NCI-H1417 (cell line): ENCODE measurements around the gene SLC7A9.

Experiments
- DNase-seq, 3 experiments: peaks; one replicate each; lab custom pipeline; 2025; lab: John Stamatoyannopoulos, UW

SLC7A9 gene

DNA sequence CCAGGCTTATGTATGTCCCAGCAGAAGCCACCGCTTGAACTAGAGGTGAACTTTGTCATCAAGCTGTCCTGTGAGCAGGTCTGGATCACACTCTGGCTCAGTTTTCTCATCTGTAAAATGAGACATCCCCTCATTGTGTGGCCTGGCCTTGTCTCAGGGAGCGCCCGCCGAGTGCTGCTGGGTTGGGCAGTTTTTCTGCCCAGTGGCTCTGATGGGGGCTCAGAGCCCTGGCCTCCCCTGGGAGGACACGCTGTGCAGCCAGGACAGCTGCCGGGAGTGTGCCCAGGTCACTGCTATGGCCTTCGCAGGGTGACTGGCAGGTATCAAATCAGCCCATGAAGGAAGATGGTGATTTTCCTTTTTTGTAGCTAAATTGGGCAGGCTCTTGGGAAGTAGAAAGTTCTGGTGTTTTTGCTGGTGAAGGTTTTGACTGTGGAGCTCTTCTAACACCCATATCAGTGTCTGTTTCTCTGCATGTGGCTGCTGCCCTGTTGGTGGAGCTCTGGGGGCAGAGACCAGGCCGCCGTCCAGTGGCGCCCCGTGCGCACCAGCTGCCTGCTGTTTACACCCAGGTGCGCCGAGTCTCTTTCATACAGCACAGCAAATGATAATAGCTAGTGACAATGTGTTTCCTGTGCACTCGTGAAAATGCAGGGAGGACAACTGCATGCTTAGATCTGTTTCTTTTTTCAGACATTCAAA lies 40.8 kb downstream of the SLC7A9 start:
- DNase-seq: peak in 2 of 3 experiments; percentile 18 to 39

DNA sequence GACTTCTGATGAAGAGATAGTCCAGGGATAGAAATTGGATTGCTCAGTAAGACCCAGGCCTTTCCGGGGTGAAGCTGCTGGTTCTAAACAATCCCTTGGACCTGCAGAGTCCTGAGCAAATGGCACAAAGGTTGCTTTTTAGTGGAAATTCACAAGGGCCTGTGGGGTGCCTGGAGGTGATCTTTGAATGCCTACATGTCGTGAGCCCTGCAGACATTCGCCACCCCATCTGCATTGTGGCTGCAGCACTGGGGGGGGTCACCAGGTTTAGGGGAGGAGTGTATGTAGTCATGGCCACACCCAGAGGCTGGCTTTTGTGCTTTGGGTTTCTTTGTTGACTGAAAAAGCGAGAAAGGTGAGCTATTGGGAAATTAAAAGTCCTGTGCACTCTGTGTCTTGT lies 41.4 kb downstream of the SLC7A9 start:
- DNase-seq: no peak

- peak; percentile 0 to 48 (median 6) for DNase-seq
Observed at GRCh38 chr19:32824916-32825608, 44.5 kb downstream of the SLC7A9 start.

DNA sequence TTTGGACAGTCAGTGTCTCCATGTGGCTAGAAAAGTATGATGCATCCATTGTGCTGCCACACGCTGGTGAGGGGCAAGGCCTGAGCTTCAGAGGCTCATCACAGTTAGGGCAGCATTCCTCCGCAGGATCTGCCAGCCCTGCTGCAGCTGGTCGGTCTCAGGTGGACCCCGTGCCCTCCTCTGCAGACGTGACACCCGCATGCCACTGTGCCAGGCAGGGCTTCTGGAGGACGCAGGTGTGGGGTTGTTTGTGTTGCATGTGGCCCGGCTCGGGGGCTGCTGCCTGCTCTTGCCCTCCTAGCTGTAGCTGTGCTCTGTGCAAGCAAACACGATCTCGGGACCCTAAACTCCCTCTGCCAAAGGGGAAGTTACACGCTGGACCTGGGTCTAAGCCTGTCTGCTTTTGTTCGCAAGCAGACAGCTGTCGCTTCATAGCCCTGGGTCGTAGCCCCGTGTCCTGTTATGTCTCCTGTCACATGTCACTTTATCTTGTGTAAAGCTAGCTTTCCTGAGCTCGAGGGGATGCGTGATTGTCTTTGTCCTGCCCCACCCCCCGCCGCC lies 45.3 kb downstream of the SLC7A9 start:
- no peak for DNase-seq

DNA sequence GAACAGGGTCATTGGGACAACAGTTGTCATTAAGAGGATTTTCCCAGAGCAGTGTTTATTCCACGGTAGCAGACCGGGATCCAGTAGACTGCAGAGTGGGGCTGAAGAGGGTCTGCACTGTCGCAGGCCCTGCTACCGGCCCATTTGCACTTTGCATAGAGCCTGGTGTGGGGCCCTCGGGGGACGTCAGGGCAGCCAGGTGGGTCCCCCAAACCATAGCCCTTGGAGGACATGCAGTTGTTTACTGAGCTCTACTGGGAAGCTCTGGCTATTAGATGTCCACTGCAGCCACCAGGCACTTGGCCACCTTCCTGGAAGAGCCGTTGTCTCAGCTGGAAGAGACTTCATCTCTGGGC lies 45.8 kb downstream of the SLC7A9 start:
- DNase-seq: no peak

DNA sequence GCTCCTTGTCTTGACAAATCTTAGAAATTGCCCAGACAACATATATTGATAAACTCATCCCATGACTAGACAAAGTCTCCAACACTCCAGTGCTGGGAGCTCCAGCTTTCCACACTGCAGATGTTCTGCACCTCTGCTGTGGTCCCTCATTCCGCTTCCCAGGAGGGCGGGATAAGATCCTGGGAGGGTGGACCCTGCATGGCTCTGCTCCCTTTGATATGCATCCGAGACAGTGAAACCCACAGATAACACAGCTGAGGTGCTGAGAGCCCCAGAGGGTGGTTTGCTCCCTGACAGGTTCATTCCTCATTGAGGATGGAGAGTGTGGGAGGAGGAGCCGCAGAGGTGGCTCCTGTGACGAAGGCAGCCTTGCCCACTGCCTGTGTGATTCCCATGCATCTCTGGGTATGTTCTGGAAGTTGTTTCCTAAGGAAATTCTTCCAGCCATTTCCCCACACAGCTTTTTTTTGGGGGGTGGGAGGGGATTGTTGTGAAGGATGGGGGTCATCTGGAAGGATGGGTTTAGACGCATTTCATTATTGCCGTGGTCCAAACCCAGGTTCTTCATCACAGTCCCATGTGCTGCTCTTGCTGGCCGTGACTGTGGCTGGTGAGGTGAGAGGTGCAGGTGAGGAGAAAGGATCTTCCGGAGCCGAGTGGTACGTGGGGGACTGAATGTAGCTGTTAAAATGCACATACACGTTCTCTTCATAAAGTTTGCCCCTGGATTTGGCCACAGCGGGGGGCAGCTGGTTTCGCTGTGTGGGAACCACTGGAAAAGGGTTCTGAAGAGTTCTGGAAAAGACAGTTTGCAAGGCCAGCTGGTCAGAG lies 46.4 kb downstream of the SLC7A9 start:
- no peak for DNase-seq

DNA sequence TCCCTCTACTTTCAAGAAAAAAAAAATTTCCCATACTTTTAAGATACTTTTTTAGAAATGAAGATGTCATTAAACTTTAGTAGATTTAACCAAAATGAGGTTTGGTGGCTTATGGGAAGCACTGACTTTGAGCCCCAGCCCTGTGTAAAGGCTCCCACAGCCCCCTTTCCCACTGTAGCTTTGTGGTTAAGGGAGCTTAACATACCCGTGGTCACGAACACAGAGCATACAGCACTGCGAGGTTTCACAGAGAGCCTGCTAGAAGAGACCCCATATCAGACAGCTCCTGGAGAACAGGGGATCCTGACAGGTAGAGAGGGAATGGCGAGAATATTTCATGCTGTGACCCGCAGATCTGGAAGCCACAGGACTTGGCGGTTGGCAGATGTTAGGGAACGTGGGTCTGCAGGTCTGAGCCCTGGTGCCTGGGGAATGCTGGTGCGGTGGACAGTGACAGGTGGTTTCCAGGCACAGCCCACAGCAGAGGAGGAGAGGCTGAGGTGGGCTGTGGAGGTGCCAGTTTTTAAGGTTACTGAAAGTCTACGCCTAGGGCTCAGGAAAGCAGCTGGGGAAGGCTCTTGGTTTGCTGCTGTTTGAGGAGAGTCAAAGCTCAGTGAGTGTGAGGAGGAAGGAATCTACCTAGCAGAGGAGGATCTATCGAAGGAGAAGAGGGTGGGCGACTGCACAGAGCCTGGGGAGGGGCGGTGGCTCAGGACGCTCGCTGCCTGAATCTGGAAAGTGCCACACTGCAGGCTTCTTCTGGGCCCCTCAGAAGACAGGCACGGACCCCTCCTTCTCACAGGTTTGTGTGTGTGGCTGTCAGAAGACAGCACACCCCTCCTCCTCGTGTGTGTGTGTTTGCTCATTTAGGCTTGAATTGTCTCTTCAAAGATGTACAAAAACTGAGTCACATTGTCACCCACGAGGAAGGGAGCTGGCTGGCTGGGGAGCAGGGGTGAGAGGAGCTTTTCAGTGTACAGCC lies 49.9 kb downstream of the SLC7A9 start:
- DNase-seq: peak in 1 of 3 experiments; percentile 12

GRCh38 chr19:32818536-32818935 lies 51.0 kb downstream of the SLC7A9 start:
- DNase-seq: no peak

DNA sequence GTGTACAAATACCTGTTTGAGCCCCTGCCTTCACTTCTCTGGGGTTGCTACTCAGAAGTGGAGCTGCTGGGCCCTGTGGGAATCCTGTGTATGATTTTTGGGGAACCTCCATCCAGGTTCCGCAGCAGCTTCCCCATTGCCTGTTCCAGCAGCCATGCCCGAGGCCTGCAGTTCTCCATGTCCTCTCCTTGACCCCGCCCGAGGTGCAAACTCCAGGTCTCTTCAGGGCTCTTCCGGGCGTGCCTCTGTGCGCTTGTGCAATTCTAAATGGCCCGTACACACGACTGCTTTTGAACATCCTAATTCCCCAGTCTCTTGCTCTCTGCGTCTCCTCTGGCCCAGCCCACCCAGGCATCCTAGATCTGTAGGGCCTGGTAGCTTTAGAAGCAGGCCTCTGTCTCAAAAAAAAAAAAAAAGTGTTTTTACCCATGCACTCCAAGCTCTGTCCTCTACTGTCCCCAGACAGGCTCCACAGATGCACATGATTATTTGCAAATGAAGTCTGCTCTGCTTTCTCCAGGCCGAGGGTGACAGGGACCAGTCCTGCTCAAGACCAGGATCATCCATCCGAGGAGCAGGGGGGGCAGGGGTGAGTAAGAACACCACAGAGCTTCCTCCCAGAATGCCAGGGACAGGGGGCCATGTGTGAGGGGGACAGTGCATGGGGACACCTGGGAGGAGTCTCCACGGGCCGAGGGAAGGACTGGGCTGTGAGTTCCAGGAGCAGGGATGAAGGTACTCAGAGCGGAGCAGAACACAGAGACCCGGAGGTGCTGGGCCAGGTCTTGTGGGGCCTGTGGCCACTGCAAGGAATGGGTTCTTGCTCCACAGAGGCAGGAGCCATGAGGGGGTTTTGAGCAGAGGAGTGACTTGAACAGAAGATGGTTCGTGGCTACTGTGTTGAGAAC lies 51.7 kb downstream of the SLC7A9 start:
- peak in 1 of 3 experiments; percentile 71 for DNase-seq

GRCh38 chr19:32816555-32817099 lies 52.9 kb downstream of the SLC7A9 start:
- DNase-seq: peak in 1 of 3 experiments; percentile 72

DNA sequence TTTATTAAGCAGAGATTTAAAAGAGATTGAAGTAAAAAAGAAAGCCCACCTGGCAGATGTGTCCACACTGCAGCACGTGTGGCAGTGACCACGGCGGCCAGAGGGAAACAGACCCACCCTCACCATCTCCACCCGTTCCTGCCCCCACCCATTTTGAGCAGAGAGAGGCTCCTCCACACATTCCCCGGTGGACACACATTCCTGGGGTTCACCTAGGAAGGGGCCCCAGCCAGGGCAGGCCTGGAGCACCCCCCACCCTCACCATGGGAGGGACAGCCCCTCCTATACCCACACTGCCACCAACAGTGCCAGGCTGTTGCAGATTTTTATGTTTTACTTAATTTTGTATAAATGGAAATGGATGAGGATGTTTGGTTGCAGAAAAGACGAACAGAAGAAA lies 54.9 kb downstream of the SLC7A9 start:
- no peak for DNase-seq

DNA sequence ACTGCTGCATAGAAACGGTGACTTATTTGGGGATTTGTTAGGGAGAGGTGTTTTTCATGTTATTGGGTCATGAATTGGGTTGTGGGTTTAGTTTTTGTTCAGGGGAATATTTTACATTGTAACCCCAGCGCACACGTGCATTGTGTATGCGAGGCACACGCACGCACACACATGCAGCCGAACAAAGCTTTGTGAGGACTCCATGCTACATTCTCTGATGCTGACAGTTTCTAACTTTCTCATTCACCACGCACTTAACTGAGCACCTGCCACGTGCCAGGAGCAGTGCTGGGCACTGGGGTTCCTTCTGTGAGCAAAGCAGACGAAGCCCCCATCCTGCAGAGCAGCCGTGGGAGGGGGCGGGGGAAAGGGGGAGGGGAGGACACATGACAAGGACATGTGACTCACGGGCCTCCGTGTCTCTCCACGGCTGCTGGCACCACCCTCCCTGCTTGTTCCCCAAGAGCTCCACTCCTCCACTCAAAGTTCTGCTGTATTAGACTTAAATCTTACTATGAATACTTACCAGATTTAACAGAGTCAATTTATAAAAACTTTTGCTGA lies 55.6 kb downstream of the SLC7A9 start:
- DNase-seq: peak in 1 of 3 experiments; percentile 0

DNA sequence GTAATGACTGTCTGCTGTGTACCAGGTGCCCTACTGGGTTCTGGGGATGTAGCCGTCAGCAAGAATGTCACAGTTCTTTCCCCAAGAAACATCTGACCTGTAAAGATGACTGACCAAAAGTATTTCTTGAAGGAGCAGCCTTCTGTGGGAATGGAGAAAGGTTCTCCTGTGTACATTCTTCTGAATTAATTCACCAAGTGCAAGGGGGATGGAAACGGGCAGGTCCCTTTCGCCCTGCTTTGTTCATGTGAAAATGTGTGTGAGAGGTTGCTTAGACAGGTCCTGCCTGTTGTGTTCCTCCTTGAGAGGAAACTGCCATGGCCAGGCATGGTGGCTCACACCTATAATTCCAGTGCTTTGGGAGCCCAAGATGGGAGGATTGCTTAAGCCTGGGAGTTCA lies 57.0 kb downstream of the SLC7A9 start:
- DNase-seq: no peak

- no peak for DNase-seq
Observed at GRCh38 chr19:32812036-32812435, 57.5 kb downstream of the SLC7A9 start.

GRCh38 chr19:32811151-32811550 lies 58.4 kb downstream of the SLC7A9 start:
- no peak for DNase-seq

GRCh38 chr19:32810452-32810851 lies 59.1 kb downstream of the SLC7A9 start:
- DNase-seq: no peak

DNA sequence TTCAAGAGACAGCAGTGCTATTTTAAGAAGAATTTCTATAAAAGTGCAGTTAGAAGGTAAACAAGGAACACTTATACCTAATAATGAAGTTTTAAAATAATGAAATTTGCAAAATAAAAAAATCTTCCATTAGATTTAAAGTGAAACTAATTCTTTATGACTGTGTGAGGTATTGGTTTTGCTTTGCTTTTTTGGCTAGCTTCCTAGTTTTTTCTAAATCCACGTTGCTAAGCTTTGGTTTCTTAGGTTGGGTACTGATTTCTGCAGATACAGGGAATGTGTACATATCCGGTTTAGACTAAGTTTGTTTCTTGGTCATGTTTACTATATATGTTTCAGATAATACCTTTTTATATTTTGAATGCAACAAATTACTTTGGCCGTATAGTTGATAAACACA lies 59.8 kb downstream of the SLC7A9 start:
- no peak for DNase-seq

DNA sequence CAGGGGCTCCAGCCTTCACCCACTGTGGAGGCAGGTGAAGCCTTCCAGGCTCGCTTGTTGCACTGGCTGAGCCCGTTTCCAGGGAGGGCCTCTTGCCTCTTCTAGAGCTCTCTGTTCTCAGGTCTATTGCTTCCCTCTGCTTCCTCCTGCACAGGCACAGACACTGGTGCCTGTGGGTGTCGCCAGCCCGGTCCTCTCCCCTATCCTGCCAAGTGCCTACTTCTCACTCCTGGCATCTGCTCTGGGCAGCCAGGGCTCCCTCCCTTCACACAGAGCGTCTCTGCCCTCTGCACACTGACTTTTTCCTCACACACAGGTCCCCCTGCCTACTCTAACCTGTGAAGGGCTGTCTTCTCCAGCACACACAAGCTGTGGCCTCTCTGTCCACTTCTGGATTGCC lies 60.3 kb downstream of the SLC7A9 start:
- DNase-seq: no peak

DNA sequence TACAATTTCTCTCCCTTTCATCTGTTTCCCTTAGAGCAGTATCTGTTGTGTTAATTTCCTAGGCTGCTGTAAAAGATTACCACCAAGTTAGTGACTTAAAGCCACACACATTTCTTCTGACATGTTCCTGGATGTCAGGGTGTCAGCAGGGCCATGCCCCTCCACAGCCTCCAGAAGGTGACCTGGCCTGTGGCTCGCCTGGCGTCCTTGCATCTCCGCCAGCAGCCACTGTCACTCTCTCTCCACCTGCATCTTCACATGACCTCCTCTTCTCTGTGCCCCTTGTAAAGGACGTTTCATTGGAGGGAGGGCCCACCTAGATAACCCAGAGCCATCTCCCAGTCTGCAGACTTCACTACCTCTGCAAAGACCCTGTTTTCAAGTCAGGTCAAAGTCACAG lies 61.3 kb downstream of the SLC7A9 start:
- DNase-seq: no peak

- no peak for DNase-seq
Observed at GRCh38 chr19:32802840-32803239, 66.7 kb downstream of the SLC7A9 start.
